HG03139 (cell line): ENCODE results near the gene KRTAP1-3.
"Not testable (repeated sequence)": the region's sequence is repeated elsewhere in the genome, so short reads cannot be mapped to it uniquely, and the experiment has no call there.

ENCODE experiments used
- ATAC-seq: cut with Tn5 transposase; IDR thresholded peaks from one replicate; pipeline ENCODE4 v1.9.1; 2021; ENCODE audit not compliant: unreplicated experiment

Gene KRTAP1-3, protein sequence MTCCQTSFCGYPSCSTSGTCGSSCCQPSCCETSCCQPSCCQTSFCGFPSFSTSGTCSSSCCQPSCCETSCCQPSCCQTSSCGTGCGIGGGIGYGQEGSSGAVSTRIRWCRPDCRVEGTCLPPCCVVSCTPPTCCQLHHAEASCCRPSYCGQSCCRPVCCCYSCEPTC

DNA sequence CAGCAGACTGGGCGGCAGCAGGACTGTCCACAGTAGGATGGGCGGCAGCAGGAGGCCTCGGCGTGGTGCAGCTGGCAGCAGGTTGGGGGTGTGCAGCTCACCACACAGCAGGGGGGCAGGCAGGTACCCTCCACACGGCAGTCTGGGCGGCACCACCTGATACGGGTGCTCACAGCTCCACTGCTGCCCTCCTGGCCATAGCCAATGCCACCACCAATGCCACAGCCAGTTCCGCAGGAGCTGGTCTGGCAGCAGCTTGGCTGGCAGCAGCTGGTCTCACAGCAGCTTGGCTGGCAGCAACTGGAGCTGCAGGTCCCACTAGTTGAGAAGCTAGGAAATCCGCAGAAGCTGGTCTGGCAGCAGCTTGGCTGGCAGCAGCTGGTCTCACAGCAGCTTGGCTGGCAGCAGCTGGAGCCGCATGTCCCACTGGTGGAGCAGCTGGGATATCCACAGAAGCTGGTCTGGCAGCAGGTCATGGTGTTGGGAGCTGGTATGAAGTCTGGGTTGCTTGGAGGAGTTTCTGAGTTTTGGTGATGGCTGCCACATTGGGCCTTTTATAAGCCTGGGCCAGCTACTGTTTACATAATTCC, at the start of gene KRTAP1-3:
TSS of gene KRTAP1-3 (minus strand) at position 529 of the 590 bp plus-strand sequence. CDS start at position 476, 53 bp downstream.
- not testable (repeated sequence) for ATAC-seq

DNA sequence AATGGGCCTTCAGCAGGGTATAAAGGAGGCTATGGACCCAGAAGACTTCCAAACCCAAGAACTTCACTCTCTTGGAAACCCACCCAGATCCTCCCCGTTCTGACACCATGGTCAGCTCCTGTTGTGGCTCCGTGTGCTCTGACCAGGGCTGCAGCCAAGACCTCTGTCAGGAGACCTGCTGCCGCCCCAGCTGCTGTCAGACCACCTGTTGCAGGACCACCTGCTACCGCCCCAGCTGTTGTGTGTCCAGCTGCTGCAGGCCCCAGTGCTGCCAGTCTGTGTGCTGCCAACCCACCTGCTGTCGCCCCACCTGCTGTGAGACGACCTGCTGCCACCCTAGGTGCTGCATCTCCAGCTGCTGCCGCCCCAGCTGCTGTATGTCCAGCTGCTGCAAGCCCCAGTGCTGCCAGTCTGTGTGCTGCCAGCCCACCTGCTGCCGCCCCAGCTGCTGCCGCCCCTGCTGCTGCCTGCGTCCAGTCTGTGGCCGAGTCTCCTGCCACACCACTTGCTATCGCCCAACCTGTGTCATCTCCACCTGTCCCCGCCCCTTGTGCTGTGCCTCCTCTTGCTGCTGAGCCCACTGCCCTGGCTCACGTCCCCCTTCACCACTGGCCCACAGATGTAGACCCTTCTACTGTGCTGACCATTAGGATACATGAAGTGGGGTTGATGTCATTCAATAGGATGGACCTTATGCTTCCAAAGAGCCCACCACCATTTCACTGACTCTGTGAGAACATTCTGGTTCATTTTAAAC, 49.6 kb upstream of the KRTAP1-3 start, which contains the start of gene KRTAP4-7:
TSS of gene KRTAP4-7 (plus strand) at position 51 of the 757 bp plus-strand sequence. CDS start at position 108, 57 bp downstream.
- not testable (repeated sequence) for ATAC-seq

DNA sequence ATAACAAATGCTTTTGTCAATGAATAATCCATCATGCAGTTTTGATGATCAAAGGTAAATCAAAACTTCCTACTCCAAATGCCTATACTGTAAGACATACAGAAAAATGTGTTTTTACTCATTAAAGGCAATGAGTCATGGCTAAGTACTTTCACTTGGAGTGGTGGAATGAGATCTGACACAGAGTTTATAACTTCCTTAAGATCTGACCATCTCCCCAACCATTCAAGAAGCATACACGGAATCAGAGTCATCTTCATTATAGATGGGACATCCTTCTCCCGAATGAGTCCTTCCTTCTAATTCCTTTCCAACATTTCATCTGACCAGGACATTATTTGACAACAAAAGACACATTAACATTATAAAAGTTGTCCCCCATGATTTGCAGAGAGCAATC, 48.8 kb upstream of the KRTAP1-3 start:
- ATAC-seq = not testable (repeated sequence)

DNA sequence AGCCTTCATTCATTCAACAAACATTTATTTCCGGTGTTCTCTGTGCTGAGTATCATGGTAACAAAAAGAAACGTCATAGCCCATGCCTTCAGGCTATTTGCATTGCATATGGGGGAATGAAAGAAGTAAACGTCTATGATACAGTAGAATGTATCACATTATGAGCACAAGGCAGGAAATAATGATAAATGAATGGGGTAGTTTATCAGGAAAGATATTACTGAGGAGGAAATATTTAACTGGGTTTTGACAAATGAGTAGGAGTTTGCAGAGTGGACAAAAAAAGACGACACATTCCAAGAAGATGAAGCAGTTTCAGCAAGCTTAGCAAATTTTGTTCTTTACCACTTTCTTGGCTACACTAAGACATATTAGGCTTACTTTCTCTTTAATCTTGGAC, 48.0 kb upstream of the KRTAP1-3 start:
- no peak for ATAC-seq

DNA sequence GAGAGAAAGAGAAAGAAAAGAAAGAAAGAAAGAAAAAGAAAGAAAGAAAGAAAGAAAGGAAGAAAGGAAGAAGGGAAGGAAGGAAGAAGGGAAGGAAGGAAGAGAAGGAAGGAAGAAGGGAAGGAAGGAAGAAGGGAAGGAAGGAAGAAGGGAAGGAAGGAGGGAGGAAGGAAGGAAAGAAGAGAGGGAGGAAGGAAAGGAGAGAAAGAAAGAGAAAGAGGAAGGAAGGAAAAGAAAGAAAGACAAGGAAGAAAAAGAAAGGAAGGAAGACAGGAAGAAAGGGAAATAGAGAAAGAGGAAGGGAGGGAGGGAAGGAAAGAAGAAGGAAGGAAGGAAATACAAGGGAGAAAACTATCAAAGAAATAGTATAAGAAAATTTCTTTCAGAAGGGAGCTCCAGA, 42.1 kb upstream of the KRTAP1-3 start:
- ATAC-seq = no peak

DNA sequence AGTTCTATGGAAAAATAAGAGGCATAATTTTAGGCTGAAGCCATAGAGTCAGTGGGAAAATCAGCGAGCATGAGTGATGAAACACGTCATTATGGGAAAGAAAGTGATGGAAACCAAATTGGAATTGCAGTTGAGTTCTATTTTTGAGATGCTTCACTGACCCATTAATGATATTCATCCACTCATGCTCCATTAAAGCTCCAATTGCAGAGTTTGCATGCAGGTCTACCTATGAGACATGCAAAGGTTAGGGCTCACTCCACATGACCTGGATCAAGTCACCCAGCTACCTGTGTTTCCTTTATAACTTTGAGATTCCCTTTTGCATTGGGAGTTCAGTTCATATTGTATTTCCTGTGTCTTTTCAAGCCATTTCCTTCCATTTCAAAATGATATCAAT, 39.0 kb upstream of the KRTAP1-3 start:
- ATAC-seq = no peak

DNA sequence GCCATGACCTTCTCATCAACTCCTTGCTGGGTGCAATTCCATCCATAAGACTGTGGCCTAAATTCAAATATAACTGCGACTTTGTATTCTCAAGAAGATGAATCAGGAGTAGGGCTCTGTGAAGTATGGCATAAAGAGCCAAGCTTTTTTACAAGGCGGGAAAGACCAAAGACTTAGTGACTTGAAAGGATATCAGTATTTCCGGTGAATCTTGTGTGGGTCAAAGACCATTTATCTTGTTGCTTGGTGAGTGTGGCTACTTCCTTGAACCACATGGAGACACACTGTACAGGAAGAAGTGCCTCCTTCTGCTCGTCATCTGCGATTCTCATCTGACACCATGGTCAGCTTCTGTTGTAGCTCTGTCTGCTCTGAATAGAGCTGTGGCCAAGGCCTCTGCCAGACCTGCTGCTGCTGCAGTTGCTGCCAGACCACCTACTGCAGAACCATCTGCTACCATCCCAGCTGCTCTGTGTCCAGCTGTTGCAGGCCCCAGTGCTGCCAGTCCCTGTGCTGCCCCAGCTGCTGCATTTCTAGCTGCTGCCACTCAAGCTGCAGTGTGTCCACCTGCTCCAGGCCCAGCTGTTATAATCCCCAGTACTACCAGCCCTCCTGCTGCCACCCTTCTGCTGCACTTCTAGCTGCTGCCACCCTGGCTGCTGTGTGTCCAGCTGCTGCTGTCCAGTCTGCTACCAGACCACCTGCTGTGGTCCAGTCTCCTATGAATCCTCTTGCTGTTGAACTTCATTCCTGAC, 37.1 kb upstream of the KRTAP1-3 start:
- no peak for ATAC-seq

DNA sequence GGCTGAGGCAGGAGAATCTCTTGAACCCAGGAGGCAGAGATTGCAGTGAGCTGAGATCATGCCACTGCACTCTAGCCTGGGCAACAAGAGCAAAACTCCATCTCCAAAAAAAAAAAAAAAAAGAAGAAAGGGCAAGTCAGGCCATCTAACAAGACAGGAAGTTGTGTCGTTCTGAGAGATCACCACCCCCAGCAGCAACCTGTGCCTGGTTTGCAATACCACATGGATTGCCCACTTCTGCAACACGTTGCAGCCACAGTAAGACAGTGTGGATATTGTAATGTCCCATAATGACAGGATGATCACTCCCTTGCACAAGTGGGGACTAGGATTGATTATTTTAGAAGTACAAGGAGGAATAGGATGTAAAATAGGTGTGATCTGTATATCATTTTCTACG, 34.4 kb upstream of the KRTAP1-3 start:
- ATAC-seq = no peak

DNA sequence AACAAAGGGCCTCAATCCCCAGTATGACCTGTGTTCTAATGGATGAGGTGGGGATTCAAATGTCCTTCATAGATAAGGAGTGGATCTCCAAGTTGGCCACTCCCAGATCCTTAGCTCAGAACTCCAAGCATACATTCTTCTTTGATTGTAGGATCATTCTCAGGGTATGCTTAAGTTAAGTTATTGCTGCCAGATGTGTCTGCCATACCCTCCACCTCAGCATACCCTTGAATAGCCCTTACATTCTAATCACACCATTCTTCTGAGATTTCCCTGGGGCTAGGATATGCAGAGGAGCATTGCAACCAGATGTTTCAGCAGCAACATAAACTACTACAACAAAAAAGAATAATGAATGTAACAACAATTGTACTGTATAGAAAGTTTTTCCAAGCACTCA, 32.6 kb upstream of the KRTAP1-3 start:
- ATAC-seq = no peak

DNA sequence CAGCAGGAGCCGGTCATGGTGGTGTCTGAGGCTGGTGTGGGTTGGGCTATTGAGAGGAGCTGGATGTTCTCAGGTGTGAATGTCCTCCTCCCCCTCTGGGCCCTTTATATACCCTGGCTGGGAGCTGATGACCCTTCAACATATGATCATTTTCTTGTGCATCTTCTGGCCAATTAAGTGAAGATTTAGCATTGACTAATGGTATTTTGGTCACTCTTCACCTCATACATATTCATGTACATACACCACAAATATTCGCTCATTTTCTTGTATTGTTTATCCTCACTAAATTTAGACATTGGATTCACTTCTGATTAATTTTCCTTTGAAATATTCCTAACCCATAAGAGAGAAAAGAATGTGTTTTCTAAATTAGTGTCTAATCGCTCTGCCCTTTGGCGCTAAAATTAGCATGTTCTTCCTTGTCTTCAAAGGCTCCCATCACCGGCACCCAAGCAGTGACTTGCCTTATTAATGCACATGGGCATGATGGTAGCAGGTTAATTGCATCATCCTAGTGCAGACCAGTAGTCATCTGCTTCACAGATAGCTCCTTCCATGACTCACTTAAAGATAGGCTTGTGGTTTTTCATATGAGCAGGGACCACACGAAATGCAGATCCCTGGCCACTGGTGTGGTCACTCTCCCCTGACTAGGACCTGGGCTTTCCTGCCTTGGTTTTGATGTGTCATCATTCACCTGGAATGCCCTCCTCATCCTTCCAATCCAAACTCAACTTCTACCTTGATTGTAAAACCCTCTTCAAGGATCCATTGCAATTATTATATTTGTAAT, 31.4 kb upstream of the KRTAP1-3 start, which contains the start of gene KRTAP2-4:
TSS of gene KRTAP2-4 (minus strand) at position 51 of the 796 bp plus-strand sequence. CDS start at position 17, 34 bp downstream.
- no peak for ATAC-seq

DNA sequence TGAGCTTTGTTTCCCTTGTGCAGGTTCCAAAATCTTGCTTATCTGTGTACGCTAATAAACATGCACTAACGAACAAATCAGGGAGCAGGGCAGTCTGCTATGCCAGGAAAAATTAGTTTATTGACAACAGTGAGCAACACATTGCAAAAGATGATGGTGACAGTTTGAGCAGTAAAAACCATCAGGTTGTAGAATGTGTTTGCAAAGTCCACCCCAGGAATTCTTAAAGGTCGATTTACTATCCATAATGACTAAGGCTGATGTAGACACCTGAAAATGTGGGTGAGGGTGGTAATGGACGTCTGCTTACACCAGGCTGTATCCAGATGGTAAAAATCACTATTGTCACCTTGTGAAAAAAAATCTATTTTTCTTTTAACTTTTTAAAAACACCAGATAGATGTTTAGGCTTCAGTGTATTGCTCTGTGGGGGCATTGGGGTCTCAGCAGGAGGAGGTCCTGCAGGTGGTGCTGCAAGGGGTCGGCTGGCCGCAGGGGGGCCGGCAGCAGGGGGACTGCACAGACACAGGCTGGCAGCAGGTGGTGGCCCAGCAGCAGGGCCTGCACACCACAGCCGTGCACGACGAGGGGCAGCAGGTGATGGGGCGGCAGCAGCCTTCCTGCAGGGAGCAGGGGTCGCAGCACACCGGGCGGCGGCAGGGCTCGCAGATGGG, 30.5 kb upstream of the KRTAP1-3 start:
- not testable (repeated sequence) for ATAC-seq

DNA sequence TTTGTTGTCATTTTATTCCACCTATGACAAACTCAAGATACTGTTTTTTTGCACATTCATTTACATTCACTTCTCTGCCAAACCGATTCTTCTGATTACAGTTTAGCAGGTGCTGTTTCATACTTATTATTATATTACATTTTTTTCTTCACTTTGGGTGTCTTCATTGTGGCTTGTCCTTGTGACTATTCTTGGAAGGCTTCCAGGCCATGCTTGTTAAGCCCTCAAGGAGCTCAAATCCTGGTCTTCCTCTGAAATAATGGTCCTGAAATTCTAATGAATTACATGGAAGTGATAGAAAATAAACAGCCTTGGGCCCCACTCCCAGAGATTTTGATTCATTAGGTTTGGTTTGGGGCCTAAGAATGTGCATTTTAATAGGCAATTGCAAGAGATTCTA, 29.6 kb upstream of the KRTAP1-3 start:
- no peak for ATAC-seq

DNA sequence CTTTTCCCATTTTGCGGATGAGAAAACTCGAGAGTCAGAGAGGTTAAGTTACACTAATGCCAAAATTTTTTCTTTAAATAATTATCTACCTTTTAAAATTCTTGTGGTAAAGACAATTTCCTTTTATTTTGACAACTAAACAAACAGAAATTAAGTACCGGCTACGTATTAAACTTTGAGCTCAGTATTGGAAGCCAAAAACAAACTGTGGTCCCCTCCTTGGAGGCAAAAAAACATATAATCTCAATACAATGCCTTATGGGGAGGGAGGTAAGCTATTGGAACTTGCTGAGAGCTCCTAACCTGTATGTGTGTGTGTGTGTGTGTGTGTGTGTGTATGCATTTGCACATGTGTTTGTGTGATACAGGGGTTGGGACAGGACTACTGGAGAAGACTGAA, 28.8 kb upstream of the KRTAP1-3 start:
- ATAC-seq = no peak

DNA sequence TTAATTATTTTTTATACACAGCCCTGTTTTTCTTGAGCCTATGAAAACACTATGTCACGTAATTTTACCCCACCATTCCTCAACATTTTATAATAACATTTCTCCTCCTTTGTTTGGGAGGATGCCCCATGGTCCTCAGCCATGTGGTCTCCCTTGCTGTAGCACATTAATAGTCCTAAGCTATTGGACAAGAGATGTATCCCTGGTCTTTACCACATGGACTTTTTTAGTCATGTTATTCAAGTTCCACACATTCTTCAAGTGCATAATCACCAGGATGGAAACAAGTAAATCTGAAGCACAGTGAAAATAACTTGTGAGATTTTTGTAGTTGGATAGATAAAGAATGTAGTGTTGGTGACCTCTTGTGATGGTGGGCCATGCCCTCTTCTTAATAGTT, 27.3 kb upstream of the KRTAP1-3 start:
- ATAC-seq = no peak

DNA sequence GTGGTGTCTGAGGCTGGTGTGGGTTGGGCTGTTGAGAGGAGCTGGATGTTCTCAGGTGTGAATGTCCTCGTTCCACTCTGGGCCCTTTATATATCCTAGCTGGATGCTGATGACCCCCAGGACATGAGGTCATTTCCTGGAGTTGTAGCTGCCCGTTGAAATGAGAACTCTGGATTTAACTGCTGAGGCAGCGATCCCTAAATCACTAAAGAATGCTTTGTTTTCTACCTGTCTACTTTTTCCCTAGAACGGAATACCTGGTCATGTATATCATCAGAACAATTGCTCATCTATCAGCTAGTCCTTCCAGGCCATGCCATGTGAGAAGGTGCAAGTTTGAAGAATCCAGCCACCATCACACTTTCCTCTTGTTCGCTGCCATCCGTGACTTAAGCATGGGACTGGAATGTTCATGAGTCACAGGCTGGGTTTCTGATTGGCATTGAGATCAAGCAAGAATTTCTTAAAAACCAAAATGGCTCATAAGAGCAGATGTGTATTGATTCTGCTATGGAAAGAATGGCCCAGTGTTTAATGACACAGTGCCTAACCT, 25.5 kb upstream of the KRTAP1-3 start, which contains the start of gene KRTAP2-3:
TSS of gene KRTAP2-3 (minus strand) at position 63 of the 553 bp plus-strand sequence. CDS start 64 bp downstream, outside the sequence.
- no peak for ATAC-seq

DNA sequence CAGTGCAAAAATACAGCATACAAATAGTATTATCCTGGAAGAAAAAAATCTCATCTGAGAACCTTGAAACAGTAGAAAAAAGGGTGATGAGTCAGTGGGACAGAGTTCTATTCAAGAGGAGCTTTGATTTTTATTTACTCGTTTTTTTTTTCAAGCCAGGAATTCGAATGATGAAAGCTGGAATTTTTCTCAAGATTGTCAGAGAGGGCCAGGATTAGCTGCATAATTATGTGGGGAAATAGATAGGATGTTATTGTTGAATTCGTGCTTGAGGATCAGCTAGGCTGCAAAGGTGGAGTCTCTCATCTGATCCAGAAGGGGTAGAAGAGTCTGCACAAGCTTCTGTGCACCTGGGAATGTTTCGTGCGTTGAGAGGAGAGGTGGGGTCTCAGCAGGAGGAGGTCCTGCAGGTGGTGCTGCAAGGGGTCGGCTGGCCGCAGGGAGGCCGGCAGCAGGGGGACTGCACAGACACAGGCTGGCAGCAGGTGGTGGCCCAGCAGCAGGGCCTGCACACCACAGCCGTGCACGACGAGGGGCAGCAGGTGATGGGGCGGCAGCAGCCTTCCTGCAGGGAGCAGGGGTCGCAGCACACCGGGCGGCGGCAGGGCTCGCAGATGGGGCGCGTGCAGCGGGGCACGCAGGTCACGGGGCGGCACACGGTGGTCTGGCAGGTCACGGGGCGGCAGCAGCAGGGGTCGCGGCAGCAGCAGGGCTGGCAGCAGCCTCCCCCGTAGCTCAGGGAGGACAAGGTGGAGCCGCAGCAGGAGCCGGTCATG, 24.8 kb upstream of the KRTAP1-3 start:
- ATAC-seq = not testable (repeated sequence)

DNA sequence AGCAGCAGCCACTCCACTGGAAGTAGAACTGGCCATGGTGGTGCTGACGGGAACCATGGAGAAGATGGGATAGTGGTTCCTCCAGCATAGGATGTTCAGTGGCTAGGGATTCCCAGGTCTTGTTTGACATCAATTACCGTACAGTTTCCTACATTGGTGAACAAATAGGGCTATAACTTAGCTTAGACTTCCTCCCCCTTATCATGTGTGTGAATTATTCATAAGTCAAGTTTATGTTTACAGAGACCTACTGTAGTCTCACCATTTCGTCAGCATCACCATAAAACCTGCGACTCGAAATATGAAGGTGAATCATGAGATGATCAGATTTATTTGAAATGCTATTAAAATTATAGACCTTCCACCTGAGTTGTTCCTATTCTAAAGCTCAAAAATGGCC, 24.1 kb upstream of the KRTAP1-3 start:
- no peak for ATAC-seq

DNA sequence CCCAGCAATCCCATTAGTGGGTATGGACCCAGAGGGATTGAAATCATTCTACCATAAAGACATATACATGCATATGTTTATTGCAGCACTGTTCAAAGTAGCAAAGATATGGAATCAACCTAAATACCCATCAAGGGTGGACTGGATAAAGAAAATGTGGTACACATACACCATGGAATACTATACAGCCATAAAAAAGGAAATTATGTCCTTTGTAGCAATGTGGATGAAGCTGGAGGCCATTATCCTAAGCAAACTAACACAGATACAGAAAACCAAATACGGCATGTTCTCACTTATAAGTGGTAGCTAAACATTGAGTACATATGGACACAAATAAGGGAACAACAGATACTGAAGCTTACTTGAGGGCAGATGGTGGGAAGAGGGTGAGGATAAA, 22.9 kb upstream of the KRTAP1-3 start:
- no peak for ATAC-seq

DNA sequence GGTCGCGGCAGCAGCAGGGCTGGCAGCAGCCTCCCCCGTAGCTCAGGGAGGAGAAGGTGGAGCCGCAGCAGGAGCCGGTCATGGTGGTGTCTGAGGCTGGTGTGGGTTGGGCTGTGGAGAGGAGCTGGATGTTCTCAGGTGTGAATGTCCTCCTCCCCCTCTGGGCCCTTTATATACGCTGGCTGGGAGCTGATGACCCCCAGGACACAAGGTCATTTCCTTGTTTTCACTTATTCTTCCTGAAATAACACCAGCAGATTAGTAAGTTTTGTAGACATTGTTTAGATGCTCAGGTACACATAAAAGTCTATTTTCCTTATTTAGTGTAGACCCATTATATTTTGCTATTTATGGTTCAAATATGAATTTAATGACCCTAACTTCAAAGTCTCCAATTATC, 20.5 kb upstream of the KRTAP1-3 start, which contains the start of gene KRTAP2-2:
TSS of gene KRTAP2-2 (minus strand) at position 101 of the 400 bp plus-strand sequence. CDS start at position 82, 19 bp downstream.
- ATAC-seq = not testable (repeated sequence)
